OCI-LY1 (cell line): Measurements from ENCODE around the gene AHDC1.

Source experiments
- EZH2 ChIP-seq: fragments of 200-600 bp; sonication (generic), shearing (Covaris generic); IDR thresholded peaks from 2 replicates; pipeline ENCODE4 v1.8.0; 2017; ENCODE audit warnings: borderline replicate concordance, mixed run types, mild to moderate bottlenecking, antibody characterized with exemption, low read length, moderate library complexity, mixed read lengths
- TF ChIP-seq, protein P1 (sequence below): fragments of 200-600 bp; sonication (generic), shearing (Covaris generic); IDR thresholded peaks from 2 replicates; pipeline ENCODE4 v1.5.1; 2017; ENCODE audit warnings: mild to moderate bottlenecking, antibody characterized with exemption, low read length, moderate library complexity, mixed read lengths

DNA sequence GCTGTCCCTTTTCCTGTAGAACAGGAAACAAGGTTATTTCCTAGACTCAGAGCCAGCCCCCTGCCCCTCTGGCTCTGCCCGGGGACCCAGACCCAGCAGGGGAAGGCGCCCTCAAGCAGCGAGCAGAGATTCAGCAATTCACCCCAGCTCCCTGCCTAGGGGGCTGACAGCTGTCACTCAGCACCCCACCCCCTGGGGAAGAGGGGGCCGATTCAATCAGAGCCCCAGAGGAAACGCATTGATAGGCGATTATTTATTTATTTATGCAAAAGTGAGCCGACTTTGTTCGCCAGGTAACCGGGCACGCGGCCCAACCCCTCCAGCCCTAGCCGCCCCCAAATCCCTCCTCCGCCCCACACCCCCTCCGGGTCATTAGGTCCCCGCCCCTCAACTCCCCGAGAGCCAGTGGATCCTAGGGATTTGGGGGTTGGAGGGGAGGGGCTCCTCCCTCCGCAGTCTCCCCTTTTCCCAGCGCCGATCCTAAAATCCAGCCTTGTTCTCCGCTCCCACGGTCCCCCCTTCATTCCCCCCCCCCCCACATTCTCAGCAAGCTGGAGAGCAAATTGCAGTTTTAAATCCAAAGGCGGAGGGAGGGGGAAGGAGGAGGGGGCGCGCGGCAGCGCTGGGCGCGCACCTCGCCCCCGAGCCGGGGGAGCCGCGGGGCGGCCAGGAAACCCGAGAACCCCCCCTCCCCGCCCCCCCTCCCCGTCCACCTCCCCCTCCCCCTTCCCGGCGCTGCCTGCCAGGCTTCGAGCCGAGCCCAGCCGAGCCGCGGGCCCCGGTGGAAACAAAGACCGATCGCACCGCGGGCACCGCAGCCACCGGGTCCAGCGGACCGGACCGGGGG is 1.3 kb downstream of the AHDC1 start:
- no peak for TF ChIP-seq EZH2
- TF ChIP-seq, protein P1, sequence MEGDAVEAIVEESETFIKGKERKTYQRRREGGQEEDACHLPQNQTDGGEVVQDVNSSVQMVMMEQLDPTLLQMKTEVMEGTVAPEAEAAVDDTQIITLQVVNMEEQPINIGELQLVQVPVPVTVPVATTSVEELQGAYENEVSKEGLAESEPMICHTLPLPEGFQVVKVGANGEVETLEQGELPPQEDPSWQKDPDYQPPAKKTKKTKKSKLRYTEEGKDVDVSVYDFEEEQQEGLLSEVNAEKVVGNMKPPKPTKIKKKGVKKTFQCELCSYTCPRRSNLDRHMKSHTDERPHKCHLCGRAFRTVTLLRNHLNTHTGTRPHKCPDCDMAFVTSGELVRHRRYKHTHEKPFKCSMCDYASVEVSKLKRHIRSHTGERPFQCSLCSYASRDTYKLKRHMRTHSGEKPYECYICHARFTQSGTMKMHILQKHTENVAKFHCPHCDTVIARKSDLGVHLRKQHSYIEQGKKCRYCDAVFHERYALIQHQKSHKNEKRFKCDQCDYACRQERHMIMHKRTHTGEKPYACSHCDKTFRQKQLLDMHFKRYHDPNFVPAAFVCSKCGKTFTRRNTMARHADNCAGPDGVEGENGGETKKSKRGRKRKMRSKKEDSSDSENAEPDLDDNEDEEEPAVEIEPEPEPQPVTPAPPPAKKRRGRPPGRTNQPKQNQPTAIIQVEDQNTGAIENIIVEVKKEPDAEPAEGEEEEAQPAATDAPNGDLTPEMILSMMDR, result no peak
